NOMO-1 (cell line): ENCODE measurements around the gene XCL2.
"Not testable (repeated sequence)": the region's sequence is repeated elsewhere in the genome, so short reads cannot be mapped to it uniquely, and the experiment has no call there.

Source experiments
- DNase-seq, 2 experiments: peaks; one replicate each; lab custom pipeline; 2025; ENCODE audit not compliant: unreplicated experiment in 2 of 2; lab: John Stamatoyannopoulos, UW

XCL2 gene, protein sequence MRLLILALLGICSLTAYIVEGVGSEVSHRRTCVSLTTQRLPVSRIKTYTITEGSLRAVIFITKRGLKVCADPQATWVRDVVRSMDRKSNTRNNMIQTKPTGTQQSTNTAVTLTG

DNA sequence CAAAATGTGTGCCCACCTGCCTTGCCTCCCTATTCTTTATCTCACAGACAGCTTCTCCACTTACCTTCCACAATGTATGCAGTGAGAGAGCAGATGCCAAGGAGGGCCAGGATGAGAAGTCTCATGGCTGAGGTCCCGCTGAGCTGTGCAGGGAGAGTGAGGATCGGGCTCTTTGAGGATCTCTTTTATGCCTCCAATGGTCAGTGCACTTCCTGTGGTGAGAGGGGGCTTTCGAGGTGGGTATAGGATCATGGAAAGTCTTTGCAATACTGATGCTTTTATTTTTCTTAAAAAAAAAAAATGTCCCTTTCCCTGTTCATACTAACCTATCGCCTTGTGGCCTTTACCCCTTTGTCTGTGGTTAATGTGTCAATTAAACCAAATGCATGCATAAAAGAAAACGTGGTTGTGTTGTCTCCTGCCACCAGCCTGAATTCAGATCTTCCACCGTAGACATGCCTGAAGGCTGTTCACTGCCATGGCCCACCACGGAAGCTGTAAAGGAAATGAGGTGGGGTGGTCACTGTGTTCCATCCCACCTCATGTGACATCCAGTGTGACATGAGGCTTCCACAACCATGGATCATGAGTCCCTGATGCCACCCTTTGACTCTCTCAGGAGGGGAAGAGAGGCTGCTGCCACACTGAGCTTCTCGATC is at the start of gene XCL2:
XCL2 (minus strand) TSS at position 158 of the 659 bp plus-strand sequence; CDS start at position 125, 33 bp downstream.
- not testable (repeated sequence) for DNase-seq

DNA sequence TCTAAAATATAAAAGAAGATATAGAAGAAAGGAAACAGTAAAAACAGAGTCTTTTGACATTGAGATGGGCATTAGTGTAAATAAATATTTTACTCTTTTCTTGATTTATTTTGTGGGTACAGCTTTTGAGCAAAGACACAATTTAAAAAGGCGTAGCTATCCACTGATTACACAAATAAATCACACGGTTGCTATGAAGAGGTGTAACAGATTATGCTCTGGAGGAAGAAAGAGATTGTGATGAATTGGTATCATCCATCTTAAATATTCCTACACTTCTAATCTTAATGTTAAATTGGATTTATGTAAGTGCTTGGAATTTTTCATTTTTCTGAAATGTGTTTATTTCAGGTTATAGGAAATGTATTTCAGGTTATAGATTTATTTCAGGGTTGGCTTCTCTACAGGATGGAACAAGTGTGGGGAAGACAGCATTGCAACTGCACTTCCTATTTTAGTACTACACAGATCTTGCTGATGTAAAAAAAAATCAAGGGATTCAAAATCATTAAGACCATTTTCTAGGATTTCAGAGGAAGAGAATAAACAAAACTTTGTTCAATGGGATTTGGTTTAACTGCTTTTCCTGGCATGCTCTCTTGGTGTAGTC is 47.9 kb upstream of the XCL2 start:
- DNase-seq, result no peak

DNA sequence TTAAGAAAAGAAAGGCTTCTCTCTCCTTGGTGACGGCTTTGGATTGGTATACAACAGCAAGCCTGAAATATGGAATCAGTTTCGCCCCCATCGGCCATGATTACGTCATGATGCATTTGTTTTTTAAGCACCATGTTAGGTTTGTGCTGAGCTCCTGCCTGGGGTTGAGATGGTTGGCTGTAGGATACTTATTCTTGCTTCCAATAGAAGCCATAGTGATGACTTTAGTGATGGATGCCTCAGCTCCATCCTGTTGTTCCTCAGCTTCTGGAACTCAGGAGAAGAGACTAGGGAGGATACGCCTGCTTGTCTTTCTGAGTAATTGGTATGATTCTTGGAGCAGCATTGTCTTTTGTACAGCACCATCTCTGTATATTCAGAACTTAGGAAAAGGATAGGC is 47.3 kb upstream of the XCL2 start:
- DNase-seq, result no peak

DNA sequence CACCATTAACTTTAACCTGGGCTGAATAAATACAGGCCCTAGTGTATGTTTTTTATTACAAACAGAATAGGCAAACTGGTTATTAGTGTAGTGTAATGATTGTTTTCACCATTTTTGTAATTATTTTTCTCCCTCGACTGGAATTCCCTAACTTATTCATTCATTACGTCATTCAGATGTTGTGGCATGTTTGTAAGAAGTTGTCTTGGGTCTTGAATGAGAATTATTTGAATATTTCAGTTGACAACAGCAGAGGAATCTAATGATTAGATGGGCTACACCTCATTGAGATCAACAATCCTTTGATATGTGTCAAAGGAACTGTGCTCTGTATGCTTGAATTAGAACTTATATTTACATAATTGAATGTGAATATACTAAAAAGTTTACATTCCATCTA is 45.4 kb upstream of the XCL2 start:
- no peak for DNase-seq

DNA sequence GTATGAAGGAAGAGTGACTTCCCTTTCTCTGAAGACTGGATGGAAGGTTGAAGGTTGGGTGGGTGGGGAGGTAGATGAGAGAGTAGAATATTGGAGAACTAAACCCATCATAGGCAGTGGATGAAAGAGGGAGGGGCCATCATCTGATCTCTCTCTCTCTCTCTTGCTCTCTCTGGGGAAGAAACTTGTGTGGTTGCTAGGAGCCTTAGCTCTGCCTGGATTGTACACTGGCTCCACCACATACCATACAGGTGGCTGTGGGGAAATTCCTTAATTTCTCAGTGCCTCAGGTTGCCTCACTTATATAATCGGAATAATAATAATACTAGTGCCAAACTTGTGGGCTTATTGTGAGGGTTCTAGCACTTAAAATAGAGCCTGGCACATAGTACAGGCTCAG is 42.1 kb upstream of the XCL2 start:
- DNase-seq, result no peak

DNA sequence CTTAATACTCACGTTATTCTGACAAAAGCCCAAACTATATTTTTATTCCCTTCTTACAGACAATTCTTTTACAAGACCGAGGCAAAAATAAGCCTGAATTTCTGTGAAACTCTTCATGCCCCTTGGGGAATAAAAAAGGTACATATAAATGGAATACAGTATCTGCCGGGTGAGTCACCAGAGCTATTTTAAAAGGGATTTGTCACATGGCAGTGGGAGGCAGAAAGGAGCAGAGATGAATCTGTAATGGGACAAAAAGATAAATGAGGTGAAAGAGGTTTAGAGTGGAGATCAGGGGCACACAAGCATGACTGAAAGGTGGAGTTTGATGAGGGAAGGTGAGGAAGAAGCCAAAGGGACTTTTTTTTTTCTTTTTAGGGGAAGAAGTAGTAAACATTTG is 41.4 kb upstream of the XCL2 start:
- no peak for DNase-seq

DNA sequence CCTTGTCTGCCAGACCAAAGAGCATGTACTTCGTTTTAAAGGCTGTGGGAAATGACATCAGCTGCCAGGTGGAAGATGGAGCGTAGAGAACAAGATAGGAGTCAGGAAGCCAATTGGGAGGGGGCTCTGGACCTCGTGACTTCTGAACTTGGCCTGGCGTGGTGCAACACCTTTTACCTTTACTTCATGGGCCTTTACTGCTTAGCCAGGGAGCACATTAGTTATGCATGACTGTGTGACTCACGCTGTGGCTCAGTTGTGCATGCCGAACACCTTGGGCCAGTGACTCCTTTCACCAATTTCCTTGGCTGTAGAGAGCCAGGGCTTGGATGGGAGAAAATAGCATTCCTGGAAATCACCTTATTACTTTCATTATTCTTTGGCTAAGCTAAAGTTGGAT is 39.8 kb upstream of the XCL2 start:
- no peak for DNase-seq

DNA sequence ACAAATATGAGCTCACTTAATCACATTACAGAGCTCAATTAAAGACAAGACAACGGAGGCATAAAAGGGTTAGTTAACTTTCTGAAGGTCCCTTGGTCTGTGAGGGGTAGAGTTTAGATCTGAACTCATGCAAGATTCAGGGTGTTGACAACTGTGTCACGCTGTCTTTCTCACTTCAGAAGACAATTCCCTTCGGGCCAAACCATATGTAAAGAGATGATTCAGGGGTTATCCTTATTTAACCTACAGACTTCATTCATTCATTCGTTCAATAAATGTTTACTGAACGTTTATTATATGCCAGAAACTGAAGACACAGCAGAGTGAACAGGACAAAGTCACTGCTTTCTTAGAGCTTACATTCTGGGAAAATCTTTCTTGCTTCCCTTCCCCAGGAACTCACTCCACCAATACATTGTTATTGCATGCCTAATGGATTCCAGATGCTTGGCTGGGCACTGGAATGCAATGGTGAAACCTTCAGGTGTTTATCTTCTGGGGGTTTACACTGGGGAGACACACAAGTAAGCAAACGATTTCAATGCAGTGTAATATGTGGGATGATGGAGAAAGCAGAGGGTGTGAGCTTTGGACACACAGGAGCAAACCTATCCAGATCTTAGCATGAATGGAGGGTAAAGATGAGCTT is 39.0 kb upstream of the XCL2 start:
- DNase-seq, result no peak

DNA sequence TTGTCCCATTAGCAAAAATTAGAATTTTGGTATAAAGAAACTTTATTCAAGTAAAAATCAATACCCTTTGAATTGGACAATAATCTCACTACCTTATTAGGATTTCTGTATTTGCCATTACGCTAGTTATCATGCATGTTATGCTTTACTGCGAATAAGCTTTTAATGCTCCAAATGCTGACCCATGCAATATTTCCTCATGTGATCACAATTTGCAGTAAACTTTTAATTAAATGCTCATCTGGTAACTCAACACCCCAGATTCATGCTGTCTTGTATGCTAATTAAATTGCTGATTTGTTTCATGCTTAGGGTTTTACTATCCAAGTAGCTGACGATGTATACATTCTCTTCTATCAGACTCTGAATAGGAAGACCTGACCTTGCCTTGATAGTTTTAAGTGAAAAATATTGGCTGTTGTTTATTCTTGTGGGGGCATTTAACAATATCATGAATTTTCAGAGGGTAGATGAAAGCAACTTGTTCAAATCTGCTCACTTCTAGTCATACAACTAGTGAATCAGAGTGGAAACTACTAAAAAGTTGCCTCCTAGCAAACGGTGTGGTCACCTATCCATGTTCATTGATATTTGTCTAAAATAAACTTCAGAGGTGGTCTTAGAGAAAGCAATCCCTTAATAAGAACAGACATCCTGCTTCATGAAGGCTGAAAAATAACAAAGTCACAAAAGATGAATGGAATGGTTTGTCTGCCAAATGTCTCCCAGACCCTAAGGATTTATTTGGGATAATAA is 38.2 kb upstream of the XCL2 start:
- DNase-seq, result no peak

DNA sequence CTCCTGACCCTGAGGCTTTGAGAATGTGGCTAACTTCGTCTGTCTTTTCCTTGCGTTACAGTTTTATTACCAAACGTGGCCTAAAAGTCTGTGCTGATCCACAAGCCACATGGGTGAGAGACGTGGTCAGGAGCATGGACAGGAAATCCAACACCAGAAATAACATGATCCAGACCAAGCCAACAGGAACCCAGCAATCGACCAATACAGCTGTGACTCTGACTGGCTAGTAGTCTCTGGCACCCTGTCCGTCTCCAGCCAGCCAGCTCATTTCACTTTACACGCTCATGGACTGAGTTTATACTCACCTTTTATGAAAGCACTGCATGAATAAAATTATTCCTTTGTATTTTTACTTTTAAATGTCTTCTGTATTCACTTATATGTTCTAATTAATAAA is 37.2 kb upstream of the XCL2 start:
- DNase-seq, result not testable (repeated sequence)

DNA sequence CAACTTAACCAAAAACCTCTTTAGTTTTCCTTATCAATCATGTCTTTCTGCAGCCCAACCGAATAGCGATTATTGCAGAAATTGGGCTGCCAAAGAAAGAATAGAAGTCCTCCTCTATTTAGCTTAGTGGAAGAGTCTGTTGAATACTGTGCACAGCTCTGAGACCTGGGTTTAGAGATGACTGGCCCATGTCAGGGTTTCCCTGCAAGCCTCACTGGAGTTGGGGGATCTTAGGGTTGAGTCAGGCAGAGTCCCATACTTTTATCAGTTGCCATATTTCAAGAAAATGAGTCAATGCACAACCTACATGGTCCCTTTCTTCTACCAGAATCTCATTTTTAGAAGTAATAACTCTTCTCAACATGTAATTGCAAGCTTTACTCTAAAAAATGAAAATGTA is 36.5 kb upstream of the XCL2 start:
- DNase-seq, result not testable (repeated sequence)

DNA sequence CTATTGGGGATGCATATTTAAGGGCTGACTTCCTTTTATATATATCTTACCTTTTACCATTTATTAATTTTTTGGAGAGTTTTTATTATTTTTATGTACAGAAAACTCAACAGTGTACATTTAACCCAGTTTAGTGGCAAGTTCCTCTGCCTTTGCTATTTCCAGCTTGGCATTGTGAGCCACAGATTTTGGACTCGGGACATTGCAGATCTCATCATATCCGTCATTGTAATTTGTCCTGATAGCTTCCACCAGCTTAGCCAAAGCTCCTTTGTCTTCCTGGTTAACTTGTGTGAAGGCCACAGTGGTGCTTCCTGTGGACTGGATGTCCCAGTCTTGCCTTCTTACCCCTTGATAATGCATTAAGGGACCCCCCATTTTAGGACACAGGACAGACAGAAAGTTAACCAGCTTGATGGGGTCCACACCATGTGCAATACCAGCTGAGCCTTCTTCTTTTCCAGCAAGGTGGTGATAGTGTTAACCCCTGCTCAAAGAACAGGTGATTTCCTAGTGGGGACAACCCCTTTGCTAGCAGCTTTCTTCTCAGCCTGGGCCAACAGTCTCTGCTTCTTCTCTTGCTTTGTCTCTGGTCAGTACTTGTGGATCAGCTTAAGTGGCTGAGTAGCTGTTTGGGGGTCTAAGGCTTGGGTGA is 34.9 kb upstream of the XCL2 start:
- DNase-seq, result not testable (repeated sequence)

DNA sequence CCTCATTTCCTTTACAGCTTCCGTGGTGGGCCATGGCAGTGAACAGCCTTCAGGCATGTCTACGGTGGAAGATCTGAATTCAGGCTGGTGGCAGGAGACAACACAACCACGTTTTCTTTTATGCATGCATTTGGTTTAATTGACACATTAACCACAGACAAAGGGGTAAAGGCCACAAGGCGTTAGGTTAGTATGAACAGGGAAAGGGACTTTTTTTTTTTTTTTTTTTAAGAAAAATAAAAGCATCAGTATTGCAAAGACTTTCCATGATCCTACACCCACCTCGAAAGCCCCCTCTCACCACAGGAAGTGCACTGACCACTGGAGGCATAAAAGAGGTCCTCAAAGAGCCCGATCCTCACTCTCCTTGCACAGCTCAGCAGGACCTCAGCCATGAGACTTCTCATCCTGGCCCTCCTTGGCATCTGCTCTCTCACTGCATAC is 32.5 kb upstream of the XCL2 start, which contains the start of gene XCL1:
XCL1 (plus strand) TSS at position 361 of the 444 bp plus-strand sequence; CDS start at position 394, 33 bp downstream.
- DNase-seq, result not testable (repeated sequence)

DNA sequence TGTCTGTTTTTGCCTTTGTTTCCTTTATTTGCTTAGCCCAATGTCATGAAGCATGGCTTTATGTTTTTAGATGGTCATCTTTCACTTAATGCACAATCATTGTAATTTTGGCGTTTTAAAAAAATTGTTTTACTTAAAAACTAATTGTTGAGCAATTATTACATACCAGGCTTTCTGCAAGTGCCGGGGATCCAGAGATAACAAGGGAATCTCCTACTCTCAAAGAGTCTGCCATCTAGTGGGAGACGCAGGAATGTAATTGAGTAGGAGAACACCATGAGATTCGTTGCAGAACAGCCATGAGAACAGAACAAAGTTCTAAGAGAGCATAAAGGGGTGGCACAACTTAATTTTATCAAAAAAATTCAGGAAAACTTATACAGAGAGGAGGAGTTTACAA is 30.4 kb upstream of the XCL2 start:
- peak in 1 of 2 experiments; percentile 41 for DNase-seq

DNA sequence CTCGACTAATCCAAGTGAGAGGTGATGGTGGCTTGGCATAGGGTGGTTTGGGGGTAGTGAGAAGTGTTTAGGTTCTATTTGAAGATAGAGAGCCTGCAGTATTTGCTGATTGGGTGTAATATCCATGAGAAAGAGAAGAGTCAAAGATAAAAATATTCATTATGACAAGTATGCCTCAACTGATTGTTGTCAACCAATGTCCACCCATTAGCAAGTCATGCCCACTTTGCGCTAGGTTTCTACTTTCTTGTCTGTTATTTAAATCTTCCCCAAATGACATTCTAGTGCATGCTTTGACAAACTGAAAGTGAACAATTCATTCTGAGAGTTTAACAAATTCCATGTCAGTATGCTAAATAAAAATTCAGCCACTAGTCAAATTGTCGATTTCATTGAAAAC is 28.8 kb upstream of the XCL2 start:
- no peak for DNase-seq

DNA sequence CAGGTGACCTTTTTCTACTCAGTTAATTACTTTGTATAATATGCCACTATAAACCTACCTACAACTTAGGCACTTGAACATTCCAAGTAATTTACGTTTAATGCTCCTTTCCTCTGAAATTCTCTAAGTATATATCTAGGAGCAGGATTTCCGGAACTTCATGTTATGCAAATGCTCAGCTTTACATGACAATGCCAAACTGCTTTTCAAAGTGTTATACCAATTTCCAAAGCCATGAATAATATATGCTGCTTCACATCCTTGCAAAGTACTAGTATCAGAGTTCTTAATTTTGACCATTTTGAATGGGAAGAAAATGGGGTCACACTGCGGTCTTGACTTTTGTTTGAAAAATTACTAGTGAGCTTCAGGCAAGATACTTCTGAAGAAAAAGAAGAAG is 26.9 kb upstream of the XCL2 start:
- DNase-seq, result no peak

DNA sequence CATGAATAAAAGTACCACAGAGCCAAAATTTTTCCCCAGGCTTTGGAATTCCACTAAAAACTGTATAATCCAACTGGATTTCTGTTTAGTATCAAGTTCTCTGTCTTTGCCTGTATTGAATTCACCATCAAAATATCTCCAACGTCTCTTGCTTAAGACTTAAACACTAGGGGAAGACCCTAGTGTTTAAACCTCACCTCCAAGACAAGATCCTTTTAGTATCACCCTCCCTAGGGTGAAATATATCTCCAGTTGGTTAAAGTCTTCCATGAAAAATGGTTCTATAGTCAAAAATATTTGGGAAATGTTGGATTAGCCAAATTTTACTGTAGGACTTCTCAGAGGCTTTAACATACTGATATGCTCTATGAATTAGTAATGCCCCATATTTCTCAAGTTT is 24.5 kb upstream of the XCL2 start:
- DNase-seq, result no peak

DNA sequence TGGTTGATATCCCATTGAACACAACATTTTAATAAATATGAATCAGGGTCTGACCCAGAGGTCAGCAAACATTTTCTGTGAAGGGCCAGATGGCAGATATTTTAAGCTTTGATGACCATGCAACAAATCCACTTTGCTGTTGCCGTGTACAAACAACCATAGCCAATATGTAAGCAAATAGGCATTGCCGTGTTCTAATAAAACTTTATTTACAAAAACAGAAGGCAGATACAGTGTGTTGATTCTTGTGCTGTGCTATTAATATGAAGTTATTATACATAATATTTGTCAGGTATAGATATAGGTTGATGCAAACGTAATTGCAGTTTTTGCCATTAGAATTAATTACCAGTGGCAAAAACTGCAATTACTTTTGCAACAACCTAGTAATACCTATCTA is 23.8 kb upstream of the XCL2 start:
- no peak for DNase-seq

DNA sequence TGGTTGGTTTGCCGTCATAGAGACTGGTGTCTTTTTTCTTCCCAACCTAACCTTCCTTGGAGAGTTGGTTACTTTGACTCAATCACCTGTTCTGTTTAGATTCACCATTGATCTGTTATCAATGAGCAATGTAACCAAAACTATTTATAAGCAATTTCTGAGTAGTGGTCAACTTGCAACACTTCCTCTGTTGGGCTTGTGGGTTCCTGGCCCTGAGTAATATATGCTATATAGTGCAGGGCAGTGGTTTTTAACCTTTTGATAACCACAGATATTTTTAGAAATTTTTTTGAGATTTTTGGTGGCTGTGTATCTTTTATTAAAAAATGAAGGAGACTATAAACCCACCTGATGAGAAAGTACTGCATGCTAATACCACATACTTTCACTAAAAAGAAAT is 23.2 kb upstream of the XCL2 start:
- DNase-seq, result peak; percentile 33 to 65

DNA sequence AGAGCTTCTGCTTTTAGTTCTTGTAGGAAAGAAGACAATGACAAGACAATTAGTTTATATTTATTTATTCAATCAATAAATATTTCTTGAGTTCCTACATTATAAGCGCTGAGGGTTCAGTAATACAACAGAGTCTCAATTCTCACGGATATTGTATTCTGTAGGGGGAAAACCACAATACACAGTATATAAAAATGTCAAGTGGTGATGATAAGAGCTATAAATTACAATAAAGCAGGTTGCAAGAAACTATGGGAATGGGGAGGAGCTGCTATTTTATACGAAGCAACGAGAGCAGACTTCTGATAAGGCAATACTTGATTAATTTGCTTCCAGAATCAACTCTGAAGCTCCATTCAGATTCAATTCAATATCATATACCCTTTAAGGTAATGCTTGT is 22.0 kb upstream of the XCL2 start:
- no peak for DNase-seq

DNA sequence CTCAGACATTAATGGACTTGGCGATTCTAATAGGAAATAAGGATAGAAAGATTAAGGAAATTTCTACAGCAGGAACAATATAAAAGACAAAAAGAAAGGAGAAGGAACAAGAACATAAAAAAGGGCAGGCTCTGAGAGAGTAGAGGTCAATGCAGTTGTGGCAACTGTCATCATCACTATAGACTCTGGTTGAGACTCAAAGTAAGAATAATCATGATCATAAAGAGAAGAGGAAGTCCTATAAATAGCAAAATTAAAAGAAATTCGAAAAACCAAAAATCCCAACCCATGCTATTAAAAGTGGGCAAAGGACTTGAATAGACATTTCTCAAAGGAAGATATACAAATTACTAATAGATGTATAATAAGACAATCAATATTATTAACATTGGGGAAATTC is 18.2 kb upstream of the XCL2 start:
- peak; percentile 39 to 70 for DNase-seq
